ENCODE measurements around the gene PMM1.
A peak's percentile ranks its signal among the peaks of the same experiment; 100 is the strongest.
"Not testable (repeated sequence)": the region's sequence is repeated elsewhere in the genome, so short reads cannot be mapped to it uniquely, and the experiment has no call there.

Gene PMM1

GRCh38 chr22:41562461-41562860, 27.2 kb downstream of the PMM1 start:
- DNase-seq: no peak

- no peak for DNase-seq
These were observed 27.9 kb downstream of the PMM1 start for GRCh38 chr22:41561788-41562187.

GRCh38 chr22:41561335-41561734, 28.3 kb downstream of the PMM1 start:
- DNase-seq: no peak

- no peak for DNase-seq
These were observed 29.6 kb downstream of the PMM1 start for GRCh38 chr22:41560095-41560471.

GRCh38 chr22:41558241-41558630, 31.4 kb downstream of the PMM1 start:
- DNase-seq: not testable (repeated sequence)

GRCh38 chr22:41557401-41558240, 32.0 kb downstream of the PMM1 start:
- DNase-seq: peak; percentile 63

GRCh38 chr22:41556561-41556960, 33.1 kb downstream of the PMM1 start:
- DNase-seq: no peak

- DNase-seq: no peak
These were observed 34.2 kb downstream of the PMM1 start for GRCh38 chr22:41555325-41555982.

- no peak for DNase-seq
These were observed 37.6 kb downstream of the PMM1 start for GRCh38 chr22:41551877-41552582.

- DNase-seq: no peak
These were observed 38.6 kb downstream of the PMM1 start for GRCh38 chr22:41550952-41551491.

GRCh38 chr22:41548830-41549211, 40.8 kb downstream of the PMM1 start:
- DNase-seq: no peak

- DNase-seq: no peak
These were observed 44.8 kb downstream of the PMM1 start for GRCh38 chr22:41544671-41545476.

- DNase-seq: peak; percentile 97
These were observed 45.6 kb downstream of the PMM1 start, which contains the start of gene POLR3H for GRCh38 chr22:41543854-41544670. TSS of gene POLR3H (minus strand) at chr22:41544470. CDS start at chr22:41544101, 369 bp downstream.

GRCh38 chr22:41542224-41542623, 47.4 kb downstream of the PMM1 start:
- no peak for DNase-seq

- DNase-seq: no peak
These were observed 48.2 kb downstream of the PMM1 start for GRCh38 chr22:41541484-41541883.

- DNase-seq: no peak
These were observed 49.3 kb downstream of the PMM1 start for GRCh38 chr22:41540365-41540764.

- no peak for DNase-seq
These were observed 49.7 kb downstream of the PMM1 start for GRCh38 chr22:41540006-41540315.

- no peak for DNase-seq
These were observed 50.3 kb downstream of the PMM1 start for GRCh38 chr22:41539146-41540005.

GRCh38 chr22:41538583-41538982, 51.1 kb downstream of the PMM1 start:
- no peak for DNase-seq

GRCh38 chr22:41537203-41537602, 52.4 kb downstream of the PMM1 start:
- no peak for DNase-seq

GRCh38 chr22:41535244-41535643, 54.4 kb downstream of the PMM1 start:
- DNase-seq: no peak
